Smooth muscle cell of bladder (primary cell): ENCODE results near the gene CDK9. TPM values are rescaled to one million over a fixed set of nuclear protein-coding genes. Genes with fewer than 3 reads are reported as not detected.

Source experiments
- total RNA-seq: library from RNA; depleted of rRNA; stranded (reverse); fragments of >200 nt; gene quantifications from 2 replicates; pipeline ENCODE4 v1.2.3, GENCODE V29; 2014

The CDK9 gene
- 35.1 and 43.4 TPM in 2 replicates for total RNA-seq

DNA sequence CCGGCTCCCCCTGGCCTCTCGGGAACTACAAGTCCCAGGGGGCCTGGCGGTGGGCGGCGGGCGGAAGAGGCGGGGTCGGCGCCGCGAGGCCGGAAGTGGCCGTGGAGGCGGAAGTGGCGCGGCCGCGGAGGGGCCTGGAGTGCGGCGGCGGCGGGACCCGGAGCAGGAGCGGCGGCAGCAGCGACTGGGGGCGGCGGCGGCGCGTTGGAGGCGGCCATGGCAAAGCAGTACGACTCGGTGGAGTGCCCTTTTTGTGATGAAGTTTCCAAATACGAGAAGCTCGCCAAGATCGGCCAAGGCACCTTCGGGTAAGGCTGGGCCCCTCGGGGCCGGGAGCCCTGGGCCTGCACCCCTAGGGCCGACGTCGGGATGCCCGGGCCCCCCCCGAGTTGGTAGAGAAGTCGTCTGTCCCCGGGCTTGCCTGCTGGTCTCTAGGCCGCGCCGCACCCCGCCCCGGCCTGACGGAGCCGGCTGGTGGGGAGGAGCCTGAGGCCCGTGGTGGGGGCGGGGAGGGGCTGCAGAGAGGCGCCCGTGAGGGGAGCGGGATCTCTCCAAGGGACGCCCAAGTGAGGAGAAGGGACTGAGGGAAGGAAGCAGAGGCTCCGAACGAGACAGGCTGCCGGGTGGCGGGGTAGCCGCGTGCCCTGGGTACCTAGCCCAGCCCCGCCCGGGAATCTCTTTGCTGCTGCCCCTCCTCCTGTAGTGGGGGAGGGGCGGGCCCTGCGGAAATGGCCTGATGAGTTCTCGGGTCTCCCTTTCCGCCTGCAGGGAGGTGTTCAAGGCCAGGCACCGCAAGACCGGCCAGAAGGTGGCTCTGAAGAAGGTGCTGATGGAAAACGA is at the start of gene CDK9:
Gene CDK9 (plus strand): TSS at position 102 of the 840 bp plus-strand sequence. CDS start 115 bp downstream, at position 217.

DNA sequence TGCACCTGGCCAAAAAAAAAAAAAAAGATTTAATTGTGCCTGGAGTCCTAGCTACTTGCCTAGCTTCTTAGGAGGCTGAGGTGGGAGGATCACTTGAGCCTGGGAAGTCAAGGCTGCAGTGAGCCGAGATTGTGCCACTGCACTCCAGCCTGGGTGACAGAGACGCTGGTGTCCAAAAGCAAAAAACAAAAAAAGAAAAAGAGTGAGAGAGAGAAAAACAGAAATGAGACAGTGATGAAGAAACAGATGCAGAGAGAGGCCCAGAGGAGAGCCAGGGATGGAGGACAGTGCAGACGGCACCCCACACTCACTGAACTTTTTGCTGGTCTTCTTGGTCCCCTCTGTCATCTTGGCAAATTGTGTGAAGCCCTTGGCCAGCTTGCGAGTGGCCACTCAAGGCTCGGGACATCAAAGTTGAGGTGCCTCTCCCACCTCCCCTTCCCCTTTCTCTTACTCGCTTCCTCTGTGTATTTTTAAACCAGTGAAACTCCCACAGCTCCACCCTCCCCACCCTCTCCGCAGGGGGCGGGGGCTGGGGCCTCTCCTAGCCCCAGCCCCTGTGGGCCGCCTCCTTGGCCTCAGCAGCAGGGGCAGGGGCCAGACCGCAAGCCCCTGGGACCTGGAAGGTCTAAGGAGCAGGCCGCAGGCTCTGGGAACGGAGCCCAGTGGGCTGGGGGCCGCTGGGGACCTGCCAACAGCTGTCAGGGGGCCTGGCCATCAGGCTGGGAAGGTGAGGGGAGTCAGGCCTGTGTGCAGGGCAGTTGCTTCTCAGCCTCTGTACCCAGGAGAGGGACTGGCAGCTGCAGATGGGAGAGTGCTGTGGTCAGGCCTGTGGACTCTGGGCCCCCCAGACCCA is 7.3 kb upstream of the CDK9 start, which contains the start of gene SH2D3C:
Gene SH2D3C (minus strand): TSS at position 387 of the 856 bp plus-strand sequence. CDS start 39 bp downstream, at position 348.

GRCh38 chr9:127802576-127803443 is 17.0 kb downstream of the CDK9 start, which contains the start of gene FPGS:
TSS of gene FPGS (plus strand) at chr9:127802882. CDS start at chr9:127802925, 43 bp downstream.

Other genes with a start within 250 kb of the CDK9 start
- 15.2 and 20.8 TPM in 2 replicates for gene STXBP1, start 173.8 kb upstream of the CDK9 start, total RNA-seq
- under 0.01 and 0.09 TPM in 2 replicates for gene CFAP157, start 79.0 kb upstream of the CDK9 start, total RNA-seq
- 18.8 and 27.4 TPM in 2 replicates for gene PTRH1, start 70.4 kb upstream of the CDK9 start, total RNA-seq
- gene TTC16, start 70.0 kb upstream of the CDK9 start, total RNA-seq, result 0.09 and 0.14 TPM in 2 replicates
- gene TOR2A, start 50.7 kb upstream of the CDK9 start, total RNA-seq, result 2.6 and 2.7 TPM in 2 replicates
- gene SH2D3C, start 7.4 kb upstream of the CDK9 start, total RNA-seq, result under 0.01 and 0.37 TPM in 2 replicates
- 62.7 and 65.2 TPM in 2 replicates for gene FPGS, start 16.8 kb downstream of the CDK9 start, total RNA-seq
- 9.0 and 13.2 TPM in 2 replicates for gene ENG, start 68.6 kb downstream of the CDK9 start, total RNA-seq
- gene AK1, start 91.6 kb downstream of the CDK9 start, total RNA-seq, result 40.0 and 59.4 TPM in 2 replicates
- 39.3 and 50.1 TPM in 2 replicates for gene ST6GALNAC6, start 113.6 kb downstream of the CDK9 start, total RNA-seq
- 21.2 and 27.9 TPM in 2 replicates for gene ST6GALNAC4, start 131.0 kb downstream of the CDK9 start, total RNA-seq
- gene PIP5KL1, start 144.7 kb downstream of the CDK9 start, total RNA-seq, result 2.6 and 3.0 TPM in 2 replicates
- 10.1 and 10.2 TPM in 2 replicates for gene DPM2, start 151.8 kb downstream of the CDK9 start, total RNA-seq
- gene EEIG1, start 195.0 kb downstream of the CDK9 start, total RNA-seq, result 8.5 and 22.0 TPM in 2 replicates